ENCODE measurements around the gene PIK3R3. TPM values are rescaled to one million over a fixed set of nuclear protein-coding genes. Genes with fewer than 3 reads are reported as not detected.

The PIK3R3 gene
- polyA plus RNA-seq, 1 donor (not counting 4 experiments of a cell fraction or from before 2014, with no cell fraction given), result 11.9 TPM

DNA sequence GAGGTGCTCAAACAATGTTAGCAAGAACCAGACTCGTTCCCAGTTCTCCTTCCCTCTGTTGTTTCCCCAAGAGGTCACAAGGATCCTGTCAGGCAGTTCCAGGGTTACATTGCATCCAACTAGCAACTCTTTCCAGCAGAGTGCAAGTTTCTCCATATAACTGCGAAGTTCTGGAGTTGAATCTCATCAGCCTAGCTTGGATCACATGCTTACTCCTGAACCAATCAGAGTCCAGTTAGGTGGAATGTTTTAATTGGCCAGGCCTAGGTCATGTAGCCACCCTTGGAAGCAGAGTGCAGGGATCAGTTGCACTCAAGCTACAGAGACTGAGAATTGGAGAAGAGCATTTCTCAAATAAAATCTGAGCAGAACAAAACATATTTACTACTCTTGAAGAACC is 15.9 kb upstream of the PIK3R3 start:
- no peaks in the 10 kb centered on the region for H3K79me2 ChIP-seq (ENCODE audit: control insufficient read depth, insufficient read depth, low read length)
- no peaks in the 10 kb centered on the region for H3K9me3 ChIP-seq (ENCODE audit: control insufficient read depth, low read depth, low read length)
- no peaks in the 10 kb centered on the region for H4K20me1 ChIP-seq (ENCODE audit: control insufficient read depth, extremely low read depth, insufficient read depth, low read length)
- no peaks in the 10 kb centered on the region for H3K9me1 ChIP-seq (ENCODE audit: control insufficient read depth, extremely low read depth, insufficient read depth, low read length)
- FAIRE-seq (no peak), DNase-seq (ENCODE audit: low read depth, low spot score) (no peak)
- no peaks in the 10 kb centered on the region for H3K36me3 ChIP-seq (ENCODE audit: control insufficient read depth in 2 of 2, extremely low read depth in 1 of 2, insufficient read depth in 2 of 2, low read length in 2 of 2)
- H2AFZ ChIP-seq (ENCODE audit: control insufficient read depth, low read length), result no peak overlapping the region
- no peak overlapping the region for H3K9ac ChIP-seq (ENCODE audit: control insufficient read depth, extremely low read depth, insufficient read depth, low read length)
- no peak overlapping the region for H3K4me3 ChIP-seq (ENCODE audit: control insufficient read depth in 2 of 3, extremely low read depth in 1 of 3, insufficient read depth in 2 of 3, low read depth in 1 of 3, low read length in 3 of 3)
- dilution Hi-C loops (cut with MboI; ENCODE audit: extremely low pct_ligation_motif_present, low sequenced_read_pairs), result no loop called here
- no peak overlapping the region for H3K4me2 ChIP-seq (ENCODE audit: control insufficient read depth, extremely low read depth, insufficient read depth, low read depth, low read length)
- TF ChIP-seq, protein P1, sequence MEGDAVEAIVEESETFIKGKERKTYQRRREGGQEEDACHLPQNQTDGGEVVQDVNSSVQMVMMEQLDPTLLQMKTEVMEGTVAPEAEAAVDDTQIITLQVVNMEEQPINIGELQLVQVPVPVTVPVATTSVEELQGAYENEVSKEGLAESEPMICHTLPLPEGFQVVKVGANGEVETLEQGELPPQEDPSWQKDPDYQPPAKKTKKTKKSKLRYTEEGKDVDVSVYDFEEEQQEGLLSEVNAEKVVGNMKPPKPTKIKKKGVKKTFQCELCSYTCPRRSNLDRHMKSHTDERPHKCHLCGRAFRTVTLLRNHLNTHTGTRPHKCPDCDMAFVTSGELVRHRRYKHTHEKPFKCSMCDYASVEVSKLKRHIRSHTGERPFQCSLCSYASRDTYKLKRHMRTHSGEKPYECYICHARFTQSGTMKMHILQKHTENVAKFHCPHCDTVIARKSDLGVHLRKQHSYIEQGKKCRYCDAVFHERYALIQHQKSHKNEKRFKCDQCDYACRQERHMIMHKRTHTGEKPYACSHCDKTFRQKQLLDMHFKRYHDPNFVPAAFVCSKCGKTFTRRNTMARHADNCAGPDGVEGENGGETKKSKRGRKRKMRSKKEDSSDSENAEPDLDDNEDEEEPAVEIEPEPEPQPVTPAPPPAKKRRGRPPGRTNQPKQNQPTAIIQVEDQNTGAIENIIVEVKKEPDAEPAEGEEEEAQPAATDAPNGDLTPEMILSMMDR (optimal IDR thresholded peaks at IDR 0.05 in 1 of 3, IDR thresholded peaks at IDR 0.05 in 1 of 3, conservative IDR thresholded peaks at IDR 0.05 in 1 of 3; ENCODE audit: extremely low read depth in 1 of 3, insufficient read depth in 2 of 3, low read length in 3 of 3), result no peak
- no peak for TF ChIP-seq EZH2 (IDR thresholded peaks at IDR 0.05; ENCODE audit: low read length)
- H3K27me3 ChIP-seq (ENCODE audit: control insufficient read depth, extremely low read depth, insufficient read depth, low read length), result no peaks in the 10 kb centered on the region
- no peak overlapping the region for H3K27ac ChIP-seq (ENCODE audit: control insufficient read depth, insufficient read depth, low read length)
- no peaks in the 10 kb centered on the region for H3K4me1 ChIP-seq (ENCODE audit: control insufficient read depth, extremely low read depth, insufficient read depth, low read length)

DNA sequence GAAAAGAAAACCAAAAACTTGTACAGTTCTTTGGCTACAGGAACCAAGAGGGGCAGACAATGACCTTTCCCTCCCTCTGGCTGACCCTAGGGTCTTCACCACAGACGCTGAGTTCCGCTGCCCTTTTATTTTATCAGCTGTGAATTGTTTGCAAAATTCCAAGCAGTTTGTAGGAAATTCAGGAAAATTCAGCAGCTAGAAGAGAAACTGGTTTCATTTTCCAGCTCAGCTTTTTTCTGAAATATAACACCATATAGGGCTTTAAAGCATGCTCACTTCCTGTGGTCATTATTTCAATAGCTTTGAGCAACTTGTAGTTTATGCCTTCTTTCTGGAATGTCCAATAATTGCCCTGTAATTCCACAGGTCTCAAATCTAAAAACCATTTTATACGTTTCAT is 5.5 kb upstream of the PIK3R3 start:
- Histone ChIP-seq H3K9me1 (ENCODE audit: control insufficient read depth, extremely low read depth, insufficient read depth, low read length) (no peaks in the 10 kb centered on the region), H3K27ac (ENCODE audit: control insufficient read depth, insufficient read depth, low read length) (no peak overlapping the region), H3K4me2 (ENCODE audit: control insufficient read depth, extremely low read depth, insufficient read depth, low read depth, low read length) (no peak overlapping the region), H3K36me3 (ENCODE audit: control insufficient read depth in 2 of 2, extremely low read depth in 1 of 2, insufficient read depth in 2 of 2, low read length in 2 of 2) (no peaks in the 10 kb centered on the region), H3K9ac (ENCODE audit: control insufficient read depth, extremely low read depth, insufficient read depth, low read length) (no peak overlapping the region), H3K4me1 (ENCODE audit: control insufficient read depth, extremely low read depth, insufficient read depth, low read length) (peaks cover 11% of the 10 kb centered on the region), H3K27me3 (ENCODE audit: control insufficient read depth, extremely low read depth, insufficient read depth, low read length) (no peaks in the 10 kb centered on the region), H3K4me3 (ENCODE audit: control insufficient read depth in 2 of 3, extremely low read depth in 1 of 3, insufficient read depth in 2 of 3, low read depth in 1 of 3, low read length in 3 of 3) (no peak overlapping the region), H4K20me1 (ENCODE audit: control insufficient read depth, extremely low read depth, insufficient read depth, low read length) (no peaks in the 10 kb centered on the region), H3K79me2 (ENCODE audit: control insufficient read depth, insufficient read depth, low read length) (no peaks in the 10 kb centered on the region), H2AFZ (ENCODE audit: control insufficient read depth, low read length) (no peak overlapping the region), H3K9me3 (ENCODE audit: control insufficient read depth, low read depth, low read length) (no peaks in the 10 kb centered on the region)
- TF ChIP-seq EZH2 (IDR thresholded peaks at IDR 0.05; ENCODE audit: low read length), result no peak
- TF ChIP-seq, protein P1 (optimal IDR thresholded peaks at IDR 0.05 in 1 of 3, IDR thresholded peaks at IDR 0.05 in 1 of 3, conservative IDR thresholded peaks at IDR 0.05 in 1 of 3; ENCODE audit: extremely low read depth in 1 of 3, insufficient read depth in 2 of 3, low read length in 3 of 3), result no peak
- FAIRE-seq (no peak), DNase-seq (ENCODE audit: low read depth, low spot score) (no peak)
- dilution Hi-C loops (cut with MboI; ENCODE audit: extremely low pct_ligation_motif_present, low sequenced_read_pairs), result no loop called here

Measured in keratinocyte (primary cell).